Astrocyte of the cerebellum (primary cell): ENCODE data around the gene FBXL3.

ENCODE experiments used
- DNase-seq: peaks from one replicate; pipeline ENCODE4 v3.0.0-alpha.2; 2011; ENCODE audit warnings: low read depth
- H3K4me3 ChIP-seq: 2 replicates; pipeline ENCODE4 v1.5.1; 2011; ENCODE audit warnings: mild to moderate bottlenecking, low read depth, low read length, moderate library complexity
- in situ Hi-C: cut with HindIII; loops from 2 replicates; pipeline ENCODE4 v1.10.0; 2017; ENCODE audit warnings: low sequenced_read_pairs
- TF ChIP-seq, protein P1 (sequence below): IDR thresholded peaks from 2 replicates; pipeline ENCODE4 v1.5.1; 2012; ENCODE audit warnings: low read length, low read depth, moderate library complexity, mild to moderate bottlenecking; ENCODE audit errors: missing control alignments

Gene FBXL3

DNA sequence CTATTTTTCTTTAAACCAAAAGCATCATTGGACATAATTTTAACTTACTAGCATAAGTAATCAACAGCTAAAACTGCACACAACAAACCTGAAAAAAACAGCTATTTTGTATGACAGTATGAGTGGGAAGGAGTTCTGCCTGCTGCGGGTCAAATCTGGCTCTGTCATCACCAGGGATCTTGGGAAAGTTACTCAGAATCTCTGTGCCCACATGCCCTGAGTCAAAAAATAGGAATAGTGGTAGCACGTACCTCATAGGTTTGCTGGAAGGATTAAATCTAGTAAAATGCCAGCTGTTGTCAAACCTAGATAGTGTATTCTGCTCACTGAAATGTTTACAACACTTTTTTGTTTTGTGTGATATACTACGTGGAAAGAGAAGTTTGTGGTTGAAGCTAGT is 33.9 kb downstream of the FBXL3 start:
- in situ Hi-C loops: no loop called here
- TF ChIP-seq, protein P1, sequence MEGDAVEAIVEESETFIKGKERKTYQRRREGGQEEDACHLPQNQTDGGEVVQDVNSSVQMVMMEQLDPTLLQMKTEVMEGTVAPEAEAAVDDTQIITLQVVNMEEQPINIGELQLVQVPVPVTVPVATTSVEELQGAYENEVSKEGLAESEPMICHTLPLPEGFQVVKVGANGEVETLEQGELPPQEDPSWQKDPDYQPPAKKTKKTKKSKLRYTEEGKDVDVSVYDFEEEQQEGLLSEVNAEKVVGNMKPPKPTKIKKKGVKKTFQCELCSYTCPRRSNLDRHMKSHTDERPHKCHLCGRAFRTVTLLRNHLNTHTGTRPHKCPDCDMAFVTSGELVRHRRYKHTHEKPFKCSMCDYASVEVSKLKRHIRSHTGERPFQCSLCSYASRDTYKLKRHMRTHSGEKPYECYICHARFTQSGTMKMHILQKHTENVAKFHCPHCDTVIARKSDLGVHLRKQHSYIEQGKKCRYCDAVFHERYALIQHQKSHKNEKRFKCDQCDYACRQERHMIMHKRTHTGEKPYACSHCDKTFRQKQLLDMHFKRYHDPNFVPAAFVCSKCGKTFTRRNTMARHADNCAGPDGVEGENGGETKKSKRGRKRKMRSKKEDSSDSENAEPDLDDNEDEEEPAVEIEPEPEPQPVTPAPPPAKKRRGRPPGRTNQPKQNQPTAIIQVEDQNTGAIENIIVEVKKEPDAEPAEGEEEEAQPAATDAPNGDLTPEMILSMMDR: no peak
- H3K4me3 ChIP-seq: peak overlapping the region; percentile 74
- DNase-seq: no peak

DNA sequence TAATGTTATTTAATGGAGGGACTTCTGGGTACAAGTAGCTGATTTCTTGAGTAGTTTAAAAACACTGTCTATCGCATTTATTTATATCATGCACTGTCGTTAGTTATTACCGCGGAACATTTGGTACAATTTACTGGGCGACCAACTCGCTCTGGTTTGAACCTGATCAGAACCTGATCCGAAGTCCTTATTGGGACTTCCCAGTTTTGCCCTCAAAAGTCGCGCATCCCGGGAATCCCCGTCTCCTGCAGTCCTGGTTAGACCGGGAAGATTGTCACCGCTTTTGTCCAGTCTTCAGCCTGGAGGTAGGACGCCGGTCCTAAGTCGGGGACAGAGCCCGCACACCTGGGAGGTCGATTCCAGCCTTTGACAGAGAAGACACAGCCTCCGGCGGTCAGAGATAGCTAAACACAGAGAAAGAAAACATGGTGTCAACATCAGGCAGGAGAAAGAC is 34.4 kb downstream of the FBXL3 start:
- TF ChIP-seq, protein P1: no peak
- in situ Hi-C loops: no loop called here
- DNase-seq: no peak
- peak overlapping the region; percentile 74 for H3K4me3 ChIP-seq

DNA sequence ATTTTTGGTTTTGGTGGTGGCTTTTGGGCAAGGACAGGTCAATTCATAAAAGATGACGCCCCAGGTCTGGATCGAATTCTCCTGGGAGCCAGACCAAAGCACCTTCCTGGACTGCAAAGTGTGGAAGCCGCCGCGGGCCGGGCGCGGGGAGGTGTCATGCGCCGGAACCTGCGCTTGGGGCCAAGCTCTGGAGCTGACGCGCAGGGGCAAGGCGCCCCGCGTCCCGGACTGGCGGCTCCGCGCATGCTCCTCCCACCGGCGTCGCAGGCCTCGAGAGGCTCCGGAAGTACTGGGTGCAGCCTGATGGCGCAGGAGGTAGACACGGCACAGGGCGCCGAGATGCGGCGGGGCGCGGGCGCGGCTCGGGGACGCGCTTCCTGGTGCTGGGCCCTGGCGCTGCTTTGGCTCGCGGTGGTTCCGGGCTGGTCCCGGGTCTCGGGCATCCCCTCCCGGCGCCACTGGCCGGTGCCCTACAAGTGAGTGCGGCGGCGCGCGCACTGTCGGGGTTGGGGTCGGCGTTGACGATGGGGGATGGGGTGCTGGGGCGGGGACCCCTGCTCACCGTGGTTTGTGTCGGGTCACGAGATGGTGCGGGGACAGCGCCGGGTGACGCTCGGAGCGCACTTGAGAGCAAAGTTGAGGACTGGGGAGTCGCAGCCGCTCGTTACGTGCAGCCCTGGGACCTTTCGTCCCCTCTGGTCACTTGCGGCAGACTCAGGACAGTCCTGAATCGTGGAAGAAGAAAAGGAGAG is 35.0 kb downstream of the FBXL3 start, which contains the start of gene CLN5:
CLN5 (plus strand) TSS at position 286 of the 752 bp plus-strand sequence; CDS start at position 304, 18 bp downstream.
- TF ChIP-seq, protein P1: no peak
- in situ Hi-C loops: no loop called here
- peak; percentile 60 for DNase-seq
- H3K4me3 ChIP-seq: peak within 1 kb of the TSS; percentile 74

DNA sequence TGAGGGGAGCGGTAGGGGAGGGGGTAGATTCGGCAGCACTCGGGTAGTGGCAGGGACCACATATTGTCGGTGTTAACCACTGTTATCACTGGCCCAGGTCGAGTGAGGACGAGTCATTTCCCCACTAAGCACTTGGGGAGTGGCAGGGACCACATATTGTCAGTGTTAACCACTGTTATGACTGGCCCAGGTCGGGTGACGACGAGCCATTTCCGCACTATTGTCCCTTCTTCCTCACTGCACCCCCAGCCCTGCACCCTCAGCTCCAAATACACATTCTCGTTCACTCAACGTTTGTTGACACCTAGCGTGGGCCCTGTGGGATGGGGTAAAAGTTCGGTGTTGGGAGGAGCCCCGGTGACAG is 35.5 kb downstream of the FBXL3 start:
- in situ Hi-C loops: no loop called here

DNA sequence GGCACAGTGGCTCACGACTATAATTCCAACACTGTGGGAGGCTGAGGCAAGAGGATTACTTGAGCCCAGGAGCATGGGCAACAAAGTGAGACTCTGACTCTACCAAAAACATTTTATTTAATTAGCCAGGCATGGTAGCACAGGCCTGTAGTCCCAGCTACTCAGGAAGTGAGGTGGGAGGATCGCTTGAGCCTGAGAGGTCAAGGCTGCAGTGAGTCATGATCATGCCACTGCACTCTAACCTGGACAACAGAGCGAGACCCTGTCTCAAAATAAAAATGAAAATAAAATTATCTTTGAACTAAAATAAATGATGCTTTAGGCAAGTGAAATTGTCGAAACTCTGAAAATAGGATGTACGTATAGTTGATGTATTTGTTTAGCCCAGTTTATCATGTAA is 43.3 kb downstream of the FBXL3 start:
- DNase-seq: no peak
- in situ Hi-C loops: no loop called here
- no peak overlapping the region for H3K4me3 ChIP-seq
- TF ChIP-seq, protein P1: no peak

More for the DNA sequence above, 35.5 kb downstream of the FBXL3 start:
- TF ChIP-seq, protein P1: no peak
- peak overlapping the region; percentile 74 for H3K4me3 ChIP-seq
- no peak for DNase-seq

DNA sequence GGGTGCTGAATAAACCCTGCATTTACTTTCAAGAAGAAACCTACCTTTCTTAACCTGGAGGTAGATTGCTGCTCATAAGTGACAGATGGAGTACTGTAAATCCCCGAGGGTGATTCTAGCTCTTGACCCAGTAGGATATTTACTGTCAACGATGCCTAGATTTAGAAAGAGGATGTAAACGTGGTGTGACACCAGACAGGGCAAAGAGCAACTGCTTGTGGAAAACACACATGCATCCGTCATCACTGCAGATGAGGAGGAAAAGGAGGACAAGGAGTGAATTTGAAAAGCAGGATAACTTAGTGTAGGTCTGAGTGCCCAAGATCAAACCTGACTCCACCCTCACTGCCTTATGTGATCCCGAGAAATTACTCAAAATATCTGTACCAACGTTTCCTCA is 44.9 kb downstream of the FBXL3 start:
- TF ChIP-seq, protein P1: no peak
- DNase-seq: no peak
- H3K4me3 ChIP-seq: no peak overlapping the region
- in situ Hi-C loops: no loop called here
